Measurements from ENCODE around the gene ATP8B1. TPM values are rescaled to one million over a fixed set of nuclear protein-coding genes. Genes with fewer than 3 reads are reported as not detected.

ATP8B1 gene
- total and polyA plus RNA-seq, 2 of the 4 experiments (the other 2 are of a cell fraction): 64.3 to 136 TPM

- H4K20me1 ChIP-seq (ENCODE audit: insufficient read depth, low read length): peaks cover 17% of the 10 kb centered on the region; the same call in 1 of the 2 replicates
- peak overlapping the region; percentile 70 for H2BK5ac ChIP-seq (ENCODE audit: low read depth, low read length, poor library complexity, severe bottlenecking)
- H4K8ac ChIP-seq (ENCODE audit: low read depth in 2 of 2, low read length in 2 of 2): peak overlapping the region; percentile 12 to 87; a peak in 3 of 4 replicates
- TF ChIP-seq MXI1 (IDR thresholded peaks at IDR 0.05; ENCODE audit: borderline replicate concordance, low read depth, low read length) (no peak), SMC3 (IDR thresholded peaks at IDR 0.05; ENCODE audit: low read depth, low read length) (no peak), MAZ (IDR thresholded peaks at IDR 0.05; ENCODE audit: borderline replicate concordance, low read depth, low read length) (no peak), RCOR1 (IDR thresholded peaks at IDR 0.05; ENCODE audit: insufficient replicate concordance, low read length) (no peak), RFX5 (IDR thresholded peaks at IDR 0.05; ENCODE audit: low read depth, low read length) (no peak), BHLHE40 (IDR thresholded peaks at IDR 0.05; ENCODE audit: low read depth, low read length) (no peak)
- H3K4me1 ChIP-seq (ENCODE audit: control insufficient read depth, insufficient read depth, low read length): peaks cover 2% of the 10 kb centered on the region
- H4K5ac ChIP-seq (ENCODE audit: low read depth, low read length): peak overlapping the region; percentile 39; the same call in 1 of the 2 replicates
- H2AK5ac ChIP-seq (ENCODE audit: low read depth, low read length): peak overlapping the region; percentile 85
- H2BK15ac ChIP-seq (ENCODE audit: low read depth, low read length): no peak overlapping the region
- peak overlapping the region; percentile 83 for H3K4me3 ChIP-seq (ENCODE audit: insufficient read depth, low read depth, low read length)
- H3K79me1 ChIP-seq (ENCODE audit: low read depth in 1 of 2, low read length in 2 of 2): peaks cover 8 to 34% of the 10 kb centered on the region in 2 experiments
- no peaks in the 10 kb centered on the region for H3K27me3 ChIP-seq (ENCODE audit: control insufficient read depth, insufficient read depth, low read length)
- no peak overlapping the region; the same call in 1 of the 2 replicates for H3K18ac ChIP-seq (ENCODE audit: low read depth, low read length)
- H2AK9ac ChIP-seq (replicated peaks; ENCODE audit: low read depth, low read length, poor library complexity): peak overlapping the region; percentile 8
- ChIA-PET POLR2A (ENCODE audit: unreplicated experiment) (no interaction called here), CTCF (interaction anchor here (0.7 kb wide), 1 partner anchor 222 kb away, joined by 3 read pairs; no protein-coding TSS in a partner anchor)
- H3K9me3 ChIP-seq (ENCODE audit: control insufficient read depth, insufficient read depth, low read length): no peaks in the 10 kb centered on the region
- DNase-seq: no peak
- in situ Hi-C loops (cut with MboI; ENCODE audit: low sequenced_read_pairs) (no loop called here), intact Hi-C loops (cut with micrococcal nuclease) (no loop called here), dilution Hi-C loops (cut with HindIII; ENCODE audit: low sequenced_read_pairs, unreplicated experiment) (no loop called here)
- no peaks in the 10 kb centered on the region; the same call in 1 of the 2 replicates for H3K9me1 ChIP-seq (ENCODE audit: insufficient read depth, low read length)
- peak overlapping the region; percentile 11; the same call in 1 of the 2 replicates for H2BK120ac ChIP-seq (ENCODE audit: low read depth, low read length)
- peaks cover 11% of the 10 kb centered on the region for H3K36me3 ChIP-seq (ENCODE audit: control insufficient read depth, insufficient read depth, low read length)
- H2AFZ ChIP-seq (replicated peaks; ENCODE audit: low read length, poor library complexity): peak overlapping the region; percentile 98
- peak overlapping the region; percentile 46; the same call in 1 of the 2 replicates for H3K23ac ChIP-seq (ENCODE audit: low read depth, low read length)
- H4K91ac ChIP-seq (ENCODE audit: insufficient read depth, low read depth, low read length): peak overlapping the region; percentile 42
- H3K14ac ChIP-seq (replicated peaks; ENCODE audit: low read depth, low read length): peak overlapping the region; percentile 75
- BruUV-seq (replicated peaks): no TSS peak
- no peak overlapping the region for H2BK20ac ChIP-seq (ENCODE audit: low read depth, low read length)
- peak; percentile 48 for ATAC-seq (ENCODE audit: low read depth)
- peak overlapping the region; percentile 73 for H3K4ac ChIP-seq (ENCODE audit: low read depth, low read length)
- H3K9ac ChIP-seq (ENCODE audit: low read depth, low read length): peak overlapping the region; percentile 91
- peak overlapping the region; percentile 96 for H3K27ac ChIP-seq (ENCODE audit: insufficient read depth, low read length)
- H3K4me2 ChIP-seq (ENCODE audit: low read depth, low read length): peak overlapping the region; percentile 89
- WGBS, 2 experiments (ENCODE audit: extremely low coverage in 2 of 2, insufficient read length in 1 of 2): no CpG with 5 or more reads among the region's 20 CpGs
- H3K56ac ChIP-seq (ENCODE audit: extremely low read depth, insufficient read depth, low read length): peak overlapping the region; percentile 81
These were observed 181.9 kb downstream of the ATP8B1 start for GRCh38 chr18:57621246-57621604.
